Measurements from ENCODE around the gene ASPSCR1. TPM values are rescaled to one million over a fixed set of nuclear protein-coding genes. Genes with fewer than 3 reads are reported as not detected.

ASPSCR1 gene
- total and polyA plus RNA-seq, 2 of the 13 experiments (the other 11 are each of a cell fraction or from before 2014, with no cell fraction given): 274 to 314 TPM

GRCh38 chr17:82065638-82066303 lies 88.3 kb downstream of the ASPSCR1 start, which contains the start of gene DUS1L (continued):
- TF ChIP-seq CREBL2 (CRISPR knock-in tag; IDR thresholded peaks at IDR 0.05; ENCODE audit: borderline replicate concordance) (0 out of 2 replicates have a peak, but pooled peaks have one; percentile 36), PAXIP1 (CRISPR knock-in tag; conservative IDR thresholded peaks at IDR 0.05) (no peak; the same call in 1 of the 2 replicates), SRF (IDR thresholded peaks at IDR 0.05; ENCODE audit: low read depth, low read length) (peak; percentile 80; the same call in 1 of the 2 replicates), DDIT3 (CRISPR knock-in tag; IDR thresholded peaks at IDR 0.05) (no peak), SMAD9 (CRISPR knock-in tag; IDR thresholded peaks at IDR 0.05) (0 out of 2 replicates have a peak, but pooled peaks have one; percentile 41), CENPBD1 (CRISPR knock-in tag; IDR thresholded peaks at IDR 0.05; ENCODE audit: borderline replicate concordance, low read depth) (no peak), ZKSCAN8 (CRISPR knock-in tag; IDR thresholded peaks at IDR 0.05; ENCODE audit: borderline replicate concordance) (peak; percentile 79; the same call in 1 of the 2 replicates), DNMT1 (CRISPR knock-in tag; IDR thresholded peaks at IDR 0.05) (peak; percentile 97), SPEN (CRISPR knock-in tag; IDR thresholded peaks at IDR 0.05; ENCODE audit: low read depth) (peak; percentile 100), ZNF12 (CRISPR knock-in tag; IDR thresholded peaks at IDR 0.05) (peak; percentile 86), ZNF549 (CRISPR knock-in tag; IDR thresholded peaks at IDR 0.05) (no peak), REXO4 (CRISPR knock-in tag; IDR thresholded peaks at IDR 0.05; ENCODE audit: borderline replicate concordance) (no peak), TFDP2 (CRISPR knock-in tag; IDR thresholded peaks at IDR 0.05) (peak; percentile 55; the same call in 1 of the 2 replicates), ZNF329 (CRISPR knock-in tag; IDR thresholded peaks at IDR 0.05; ENCODE audit: low read depth) (peak; percentile 90), ZFP1 (CRISPR knock-in tag; IDR thresholded peaks at IDR 0.05) (peak; percentile 36; the same call in 1 of the 2 replicates), HDAC1 (CRISPR knock-in tag; IDR thresholded peaks at IDR 0.05) (peak; percentile 95), IRF9 (CRISPR knock-in tag; IDR thresholded peaks at IDR 0.05; ENCODE audit: borderline replicate concordance) (peak; percentile 84; the same call in 1 of the 2 replicates), AFF4 (CRISPR knock-in tag; IDR thresholded peaks at IDR 0.05) (0 out of 2 replicates have a peak, but pooled peaks have one; percentile 1)
